Pancreas (tissue), 10 donors: Measurements from ENCODE around the gene CDC42BPA. TPM values are rescaled to one million over a fixed set of nuclear protein-coding genes. Genes with fewer than 3 reads are reported as not detected.

ENCODE experiments used
- ATAC-seq, 4 donors: fragments of 200-7000 bp; cut with Tn5 transposase; one replicate each; pipeline versions ENCODE4 v1.8.0 to v1.9.1; 2020; ENCODE audit warnings: mild to moderate bottlenecking in 4 of 4, moderate library complexity in 4 of 4
- DNase-seq, 6 donors: peaks; one replicate each; pipeline ENCODE4 v3.0.0-alpha.2; 2020
- FAIRE-seq: peaks from 2 replicates; lab custom pipeline; 2012; peaks lifted over from hg19 to GRCh38; lab: Jason Lieb, UNC
- H3K27ac ChIP-seq, 4 donors: fragments of 200-600 bp; sonication (generic); 1 replicate in 3 of 4; 2 replicates in 1 of 4; pipeline versions ENCODE4 v1.5.0 to v1.8.0; 2020
- H3K27me3 ChIP-seq, 4 donors: fragments of 200-600 bp; one replicate each; pipeline ENCODE4 v1.8.0; 2021
- H3K36me3 ChIP-seq, 3 donors: fragments of 200-600 bp; sonication (generic) in 1 of 3; one replicate each; pipeline versions ENCODE4 v1.5.0 to v1.8.0; 2020 to 2021
- H3K4me1 ChIP-seq, 3 donors: fragments of 200-600 bp; one replicate each; pipeline ENCODE4 v1.8.0; 2021
- H3K4me3 ChIP-seq, 4 donors: fragments of 200-600 bp; sonication (generic) in 2 of 4; one replicate each; pipeline versions ENCODE4 v1.5.0 to v1.8.0; 2020 to 2021
- H3K9me3 ChIP-seq, 4 donors: fragments of 200-600 bp; one replicate each; pipeline ENCODE4 v1.8.0; 2021
- WGBS, 2 donors: extraction: QIAGEN DNeasy Blood & Tissue Kit; methylation state at CpG; one replicate each; pipeline ENCODE4 v1.1.7; 2013; 5-methylcytosine and 5-hydroxymethylcytosine counted together
- intact Hi-C, 3 donors: fragments of 100-400 bp; cut with DNase I; formaldehyde crosslinking; loops; one replicate each; pipeline versions ENCODE4 v1.11.1 to v1.14.2; 2022
- polyA plus RNA-seq, 2 donors: library from polyadenylated mRNA; stranded (reverse); fragments of 200-250 nt; gene quantifications; one replicate each; pipeline ENCODE4 v1.2.3, GENCODE V29; 2013
- total RNA-seq, 6 donors: library from RNA; stranded (reverse); fragmentation: NEBNext Ultra II Directional in 4 of 6; extraction: Animal tissue kit (Norgen Biotek cat#: 25700) in 4 of 6; gene quantifications; one replicate each; pipeline versions ENCODE4 v1.2.1 to v1.2.4, GENCODE V29; 2021 to 2023
- TF ChIP-seq, protein P1 (sequence below), 4 donors: fragments of 200-600 bp; sonication (generic) in 3 of 4; IDR thresholded peaks; one replicate each; pipeline versions ENCODE4 v1.5.0 to v1.8.0; 2021; ENCODE audit warnings: antibody characterized with exemption in 4 of 4
- donor health status: healthy with polysubstance abuse.
- donor health status: DM: no; HTN: no; CAD: no; lungs with moderate emphysema.
- donor health status: DM: no; HTN: no; CAD: no.
- donor health status: control.
- donor health status: control.
- donor health status: Bipolar disorder and iron deficiency.
- donor health status: DM: yes; HTN: yes; CAD: no.
- donor health status: DM: no; HTN: no; CAD: no.
- donor health status: DM: no; HTN: no; CAD: no.
- donor health status: DM: yes; HTN: yes; CAD: no.

The CDC42BPA gene
- total and polyA plus RNA-seq, 8 donors: 5.3 to 22.5 (median 16.5) TPM

- DNase-seq: no peak
- intact Hi-C loops: no loop called here
Observed at GRCh38 chr1:227213426-227213825, 104.9 kb downstream of the CDC42BPA start.

DNA sequence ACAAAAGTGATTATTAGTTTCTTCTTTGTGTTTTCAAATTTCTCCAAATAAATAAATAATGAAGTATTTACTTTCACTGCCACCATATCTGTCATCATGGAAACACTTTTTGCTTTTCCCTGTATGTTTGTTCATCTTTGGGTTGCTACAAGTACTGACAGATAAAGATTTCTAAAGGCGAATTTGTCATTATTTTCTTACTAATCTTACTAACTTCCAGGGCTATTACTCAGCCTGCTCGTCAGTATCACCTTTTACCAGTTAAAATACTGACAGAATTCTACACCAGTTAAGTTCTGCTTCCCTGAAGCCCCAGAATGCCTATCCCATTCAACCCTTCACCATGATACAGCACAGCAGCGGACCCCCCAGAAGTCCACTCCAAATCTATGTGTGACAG, 106.1 kb downstream of the CDC42BPA start:
- Histone ChIP-seq H3K4me1 (peaks cover 0 to 4% (median 0%) of the 10 kb centered on the region in 3 donors), H3K4me3 (no peak overlapping the region), H3K27me3 (no peaks in the 10 kb centered on the region), H3K27ac (no peak overlapping the region), H3K9me3 (peaks cover 0 to 3% (median 0%) of the 10 kb centered on the region in 4 donors), H3K36me3 (no peaks in the 10 kb centered on the region)
- FAIRE-seq: no peak
- ATAC-seq: no peak
- WGBS, 2 donors: 85 to 88% methylated on average over 3 of the region's 3 CpGs
- no peak for DNase-seq
- intact Hi-C loops: no loop called here
- TF ChIP-seq, protein P1, sequence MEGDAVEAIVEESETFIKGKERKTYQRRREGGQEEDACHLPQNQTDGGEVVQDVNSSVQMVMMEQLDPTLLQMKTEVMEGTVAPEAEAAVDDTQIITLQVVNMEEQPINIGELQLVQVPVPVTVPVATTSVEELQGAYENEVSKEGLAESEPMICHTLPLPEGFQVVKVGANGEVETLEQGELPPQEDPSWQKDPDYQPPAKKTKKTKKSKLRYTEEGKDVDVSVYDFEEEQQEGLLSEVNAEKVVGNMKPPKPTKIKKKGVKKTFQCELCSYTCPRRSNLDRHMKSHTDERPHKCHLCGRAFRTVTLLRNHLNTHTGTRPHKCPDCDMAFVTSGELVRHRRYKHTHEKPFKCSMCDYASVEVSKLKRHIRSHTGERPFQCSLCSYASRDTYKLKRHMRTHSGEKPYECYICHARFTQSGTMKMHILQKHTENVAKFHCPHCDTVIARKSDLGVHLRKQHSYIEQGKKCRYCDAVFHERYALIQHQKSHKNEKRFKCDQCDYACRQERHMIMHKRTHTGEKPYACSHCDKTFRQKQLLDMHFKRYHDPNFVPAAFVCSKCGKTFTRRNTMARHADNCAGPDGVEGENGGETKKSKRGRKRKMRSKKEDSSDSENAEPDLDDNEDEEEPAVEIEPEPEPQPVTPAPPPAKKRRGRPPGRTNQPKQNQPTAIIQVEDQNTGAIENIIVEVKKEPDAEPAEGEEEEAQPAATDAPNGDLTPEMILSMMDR (IDR thresholded peaks at IDR 0.05): no peak

More at GRCh38 chr1:227213426-227213825, 104.9 kb downstream of the CDC42BPA start:
- TF ChIP-seq, protein P1 (IDR thresholded peaks at IDR 0.05): no peak
- Histone ChIP-seq H3K9me3 (peaks cover 0 to 3% (median 0%) of the 10 kb centered on the region in 4 donors), H3K27ac (no peak overlapping the region), H3K27me3 (no peaks in the 10 kb centered on the region), H3K4me1 (peaks cover 0 to 4% (median 0%) of the 10 kb centered on the region in 3 donors), H3K4me3 (no peak overlapping the region), H3K36me3 (no peaks in the 10 kb centered on the region)
- no peak for ATAC-seq
- 68 to 72% methylated on average over 4 of the region's 4 CpGs for WGBS, 2 donors
- no peak for FAIRE-seq

- H3K4me1 ChIP-seq: peaks cover 0 to 4% (median 0%) of the 10 kb centered on the region in 3 donors
- ATAC-seq: no peak
- intact Hi-C loops: no loop called here
- TF ChIP-seq, protein P1 (IDR thresholded peaks at IDR 0.05): no peak
- no peak for FAIRE-seq
- H3K4me3 ChIP-seq: no peak overlapping the region
- peaks cover 0 to 3% (median 0%) of the 10 kb centered on the region in 4 donors for H3K9me3 ChIP-seq
- no peak for DNase-seq
- H3K36me3 ChIP-seq: no peaks in the 10 kb centered on the region
- no peak overlapping the region for H3K27ac ChIP-seq
- H3K27me3 ChIP-seq: no peaks in the 10 kb centered on the region
Observed at GRCh38 chr1:227210604-227211003, 107.7 kb downstream of the CDC42BPA start.

DNA sequence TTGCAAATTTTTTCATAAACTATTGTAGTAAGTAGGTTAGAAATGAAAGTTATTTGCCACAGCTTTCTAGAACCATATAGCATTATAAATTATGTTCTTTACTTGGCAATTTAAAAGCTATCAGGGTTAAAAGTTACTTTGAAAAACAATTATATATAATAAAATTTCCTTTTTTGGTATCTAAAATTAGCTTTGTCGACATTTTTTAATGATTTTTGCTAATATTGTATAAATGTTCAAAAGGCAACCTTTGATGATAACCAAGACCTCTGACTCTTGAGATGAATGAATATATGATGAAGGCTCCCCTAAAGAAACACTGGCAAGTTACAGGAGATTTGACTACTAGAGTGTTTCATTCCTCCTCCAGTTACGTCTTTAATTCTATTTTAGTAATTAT, 121.2 kb downstream of the CDC42BPA start:
- DNase-seq (no peak), ATAC-seq (no peak), FAIRE-seq (peak; percentile 82)
- no peaks in the 10 kb centered on the region for H3K36me3 ChIP-seq
- no peaks in the 10 kb centered on the region for H3K27me3 ChIP-seq
- TF ChIP-seq, protein P1 (IDR thresholded peaks at IDR 0.05): no peak
- no peak overlapping the region for H3K27ac ChIP-seq
- intact Hi-C loops: no loop called here
- WGBS, 2 donors: 92 to 95% methylated on average over 2 of the region's 2 CpGs
- peaks cover 0 to 6% (median 0%) of the 10 kb centered on the region in 3 donors for H3K4me1 ChIP-seq
- H3K4me3 ChIP-seq: no peak overlapping the region
- H3K9me3 ChIP-seq: no peaks in the 10 kb centered on the region

DNA sequence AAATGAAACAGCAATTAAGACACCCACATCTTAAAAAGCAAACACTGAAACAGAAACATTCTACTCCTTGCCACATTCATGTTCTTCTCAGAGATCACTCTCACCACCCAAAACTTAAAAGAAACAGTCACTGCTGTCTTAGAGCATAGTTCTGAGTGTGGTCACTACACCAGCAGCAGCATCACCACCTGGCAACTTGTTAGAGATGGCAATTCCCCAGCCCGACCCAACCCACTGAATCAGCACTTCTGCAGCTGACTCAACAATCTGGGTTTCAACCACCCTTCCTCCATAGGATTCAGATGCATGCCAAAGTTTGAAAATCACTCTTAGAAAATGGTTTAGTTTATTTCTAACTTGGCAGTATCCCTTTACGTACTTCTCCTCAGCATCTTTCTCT, 126.1 kb downstream of the CDC42BPA start:
- no peak overlapping the region for H3K27ac ChIP-seq
- H3K27me3 ChIP-seq: no peaks in the 10 kb centered on the region
- 70 to 79% methylated on average over 2 of the region's 2 CpGs for WGBS, 2 donors
- H3K4me3 ChIP-seq: no peak overlapping the region
- ATAC-seq (peak; percentile 47 to 78 (median 68)), FAIRE-seq (no peak), DNase-seq (peak in 2 of 6 donors; percentile 42)
- no peaks in the 10 kb centered on the region for H3K9me3 ChIP-seq
- intact Hi-C loops: no loop called here
- H3K4me1 ChIP-seq: no peaks in the 10 kb centered on the region
- TF ChIP-seq, protein P1 (IDR thresholded peaks at IDR 0.05): no peak
- no peaks in the 10 kb centered on the region for H3K36me3 ChIP-seq
